Colonic mucosa (tissue), 4 donors: ENCODE data around the gene TRPM2. TPM values are rescaled to one million over a fixed set of nuclear protein-coding genes. Genes with fewer than 3 reads are reported as not detected.
A peak's percentile ranks its signal among the peaks of the same experiment; 100 is the strongest.

Source experiments
- DNase-seq: peaks from one replicate; pipeline ENCODE4 v3.0.0-alpha.2; 2020
- H3K27ac ChIP-seq: fragments of 200-600 bp; one replicate; pipeline ENCODE4 v1.8.0; 2021
- H3K27me3 ChIP-seq: fragments of 200-600 bp; one replicate; pipeline ENCODE4 v1.8.0; 2021
- H3K36me3 ChIP-seq: fragments of 200-600 bp; one replicate; pipeline ENCODE4 v1.8.0; 2021
- H3K4me1 ChIP-seq: fragments of 200-600 bp; one replicate; pipeline ENCODE4 v1.8.0; 2021; ENCODE audit warnings: mild to moderate bottlenecking
- H3K4me3 ChIP-seq: fragments of 200-600 bp; one replicate; pipeline ENCODE4 v1.8.0; 2021
- H3K9ac ChIP-seq, 2 donors: one replicate each; pipeline ENCODE4 v1.7.0; 2013; ENCODE audit warnings: control low read depth in 2 of 2, low read depth in 2 of 2, low read length in 2 of 2
- H3K9me3 ChIP-seq: fragments of 200-600 bp; one replicate; pipeline ENCODE4 v1.8.0; 2021
- CTCF ChIP-seq: fragments of 200-600 bp; IDR thresholded peaks from one replicate; pipeline ENCODE4 v1.8.0; 2022; ENCODE audit warnings: antibody characterized with exemption, mild to moderate bottlenecking
- intact Hi-C: fragments of 100-400 bp; cut with DNase I; formaldehyde crosslinking; loops from one replicate; pipeline ENCODE4 v1.14.1; 2022
- total RNA-seq, 2 donors: library from RNA; stranded (reverse); fragmentation: NEBNext Ultra II Directional in 1 of 2; extraction: Animal tissue kit (Norgen Biotek cat#: 25700) in 1 of 2; gene quantifications; one replicate each; pipeline ENCODE4 v1.2.1, GENCODE V29; 2021
- donor health status: healthy.
- donor health status: DM: no; HTN: no; CAD: no.
- donor health status: DM: no; HTN: no; CAD: no.

The TRPM2 gene
- total RNA-seq, 2 donors from 2014 or later: 2.6 to 4.2 TPM

GRCh38 chr21:44427241-44428120 lies 74.1 kb downstream of the TRPM2 start:
- intact Hi-C loops: loop anchor here (5.0 kb wide), 1 partner anchor 55 kb away; no protein-coding TSS in a partner anchor
- H3K27ac ChIP-seq: no peak overlapping the region
- H3K36me3 ChIP-seq: no peaks in the 10 kb centered on the region
- TF ChIP-seq CTCF: no peak
- no peaks in the 10 kb centered on the region for H3K27me3 ChIP-seq
- H3K9me3 ChIP-seq: no peaks in the 10 kb centered on the region
- no peak overlapping the region for H3K4me3 ChIP-seq
- DNase-seq: no peak
- no peaks in the 10 kb centered on the region for H3K4me1 ChIP-seq
- H3K9ac ChIP-seq: peak overlapping the region in 1 of 2 donors; percentile 43

GRCh38 chr21:44428281-44428960 lies 75.0 kb downstream of the TRPM2 start:
- intact Hi-C loops: loop anchor here (5.0 kb wide), 1 partner anchor 54 kb away; no protein-coding TSS in a partner anchor
- Histone ChIP-seq H3K9ac (no peak overlapping the region), H3K4me1 (no peaks in the 10 kb centered on the region), H3K36me3 (no peaks in the 10 kb centered on the region), H3K4me3 (no peak overlapping the region), H3K27me3 (no peaks in the 10 kb centered on the region), H3K9me3 (no peaks in the 10 kb centered on the region), H3K27ac (no peak overlapping the region)
- no peak for TF ChIP-seq CTCF
- DNase-seq: peak; percentile 88

- no peaks in the 10 kb centered on the region for H3K36me3 ChIP-seq
- no peaks in the 10 kb centered on the region for H3K9me3 ChIP-seq
- no peaks in the 10 kb centered on the region for H3K4me1 ChIP-seq
- no peak overlapping the region for H3K4me3 ChIP-seq
- no peaks in the 10 kb centered on the region for H3K27me3 ChIP-seq
- H3K9ac ChIP-seq: no peak overlapping the region
- DNase-seq: no peak
- no peak overlapping the region for H3K27ac ChIP-seq
- TF ChIP-seq CTCF: no peak
- intact Hi-C loops: loop anchor here (5.0 kb wide), 1 partner anchor 52 kb away; no protein-coding TSS in a partner anchor
Observed at GRCh38 chr21:44429894-44430293, 76.5 kb downstream of the TRPM2 start.

- H3K9ac ChIP-seq: no peak overlapping the region
- no peak for DNase-seq
- H3K4me3 ChIP-seq: no peak overlapping the region
- H3K36me3 ChIP-seq: no peaks in the 10 kb centered on the region
- no peaks in the 10 kb centered on the region for H3K4me1 ChIP-seq
- TF ChIP-seq CTCF: no peak
- no peaks in the 10 kb centered on the region for H3K27me3 ChIP-seq
- intact Hi-C loops: no loop called here
- no peaks in the 10 kb centered on the region for H3K9me3 ChIP-seq
- no peak overlapping the region for H3K27ac ChIP-seq
Observed at GRCh38 chr21:44431300-44431699, 77.9 kb downstream of the TRPM2 start.

GRCh38 chr21:44432841-44433790 lies 79.7 kb downstream of the TRPM2 start:
- no peaks in the 10 kb centered on the region for H3K9me3 ChIP-seq
- H3K4me3 ChIP-seq: no peak overlapping the region
- H3K27ac ChIP-seq: no peak overlapping the region
- no peaks in the 10 kb centered on the region for H3K4me1 ChIP-seq
- H3K36me3 ChIP-seq: no peaks in the 10 kb centered on the region
- no peaks in the 10 kb centered on the region for H3K27me3 ChIP-seq
- DNase-seq: peak; percentile 13
- H3K9ac ChIP-seq: no peak overlapping the region
- no peak for TF ChIP-seq CTCF
- intact Hi-C loops: no loop called here
